Activated CD8-positive, alpha-beta memory T cell treated with anti-CD3 and anti-CD28 coated beads for 36 hours (primary cell): ENCODE measurements around the gene GLI2. TPM values are rescaled to one million over a fixed set of nuclear protein-coding genes. Genes with fewer than 3 reads are reported as not detected.

Experiments
- CTCF ChIA-PET: fragments of 350-600 bp; sonication (Branson Sonifier 250); formaldehyde crosslinking; loops from one replicate; lab custom pipeline; 2021; ENCODE audit warnings: antibody characterized with exemption; lab: Charles Lee
- POLR2A ChIA-PET: fragments of 350-600 bp; sonication (Branson Sonifier 250); formaldehyde crosslinking; loops from one replicate; lab custom pipeline; 2021; ENCODE audit warnings: antibody characterized with exemption; lab: Charles Lee
- total RNA-seq, 2 experiments: library from RNA; stranded (reverse); gene quantifications; one replicate each; pipeline ENCODE4 v1.2.3, GENCODE V29; 2021

Gene GLI2
- total RNA-seq, 2 experiments from 2014 or later: not detected

GRCh38 chr2:120748741-120749140 is 13.1 kb downstream of the GLI2 start:
- ChIA-PET POLR2A (no interaction called here), CTCF (no interaction called here)

- POLR2A ChIA-PET: no interaction called here
These were observed 14.1 kb downstream of the GLI2 start for GRCh38 chr2:120749506-120750431.

GRCh38 chr2:120750488-120751210 is 15.0 kb downstream of the GLI2 start:
- POLR2A ChIA-PET: no interaction called here
- CTCF ChIA-PET: no interaction called here

More at GRCh38 chr2:120749506-120750431, 14.1 kb downstream of the GLI2 start:
- CTCF ChIA-PET: no interaction called here

- CTCF ChIA-PET: no interaction called here
These were observed 15.9 kb downstream of the GLI2 start for GRCh38 chr2:120751553-120751952.

GRCh38 chr2:120754067-120754960 is 18.6 kb downstream of the GLI2 start:
- POLR2A ChIA-PET: no interaction called here
- CTCF ChIA-PET: no interaction called here

More at GRCh38 chr2:120751553-120751952, 15.9 kb downstream of the GLI2 start:
- POLR2A ChIA-PET: no interaction called here

- CTCF ChIA-PET: no interaction called here
- POLR2A ChIA-PET: no interaction called here
These were observed 22.8 kb downstream of the GLI2 start for GRCh38 chr2:120758181-120759144.

- ChIA-PET CTCF (no interaction called here), POLR2A (no interaction called here)
These were observed 24.1 kb downstream of the GLI2 start for GRCh38 chr2:120759543-120760331.

GRCh38 chr2:120760446-120761135 is 24.9 kb downstream of the GLI2 start:
- ChIA-PET POLR2A (no interaction called here), CTCF (no interaction called here)

- CTCF ChIA-PET: no interaction called here
- POLR2A ChIA-PET: no interaction called here
These were observed 25.6 kb downstream of the GLI2 start for GRCh38 chr2:120761164-120761861.

- CTCF ChIA-PET: no interaction called here
- POLR2A ChIA-PET: no interaction called here
These were observed 26.2 kb downstream of the GLI2 start for GRCh38 chr2:120761911-120762310.

GRCh38 chr2:120762341-120763061 is 26.8 kb downstream of the GLI2 start:
- ChIA-PET POLR2A (no interaction called here), CTCF (no interaction called here)

- CTCF ChIA-PET: no interaction called here
- POLR2A ChIA-PET: no interaction called here
These were observed 27.8 kb downstream of the GLI2 start for GRCh38 chr2:120763508-120763907.

- CTCF ChIA-PET: no interaction called here
- POLR2A ChIA-PET: no interaction called here
These were observed 28.3 kb downstream of the GLI2 start for GRCh38 chr2:120763931-120764330.

- ChIA-PET POLR2A (no interaction called here), CTCF (no interaction called here)
These were observed 28.8 kb downstream of the GLI2 start for GRCh38 chr2:120764492-120764891.

GRCh38 chr2:120764991-120765677 is 29.5 kb downstream of the GLI2 start:
- ChIA-PET POLR2A (no interaction called here), CTCF (no interaction called here)
